ENCODE measurements around the gene TAOK1. TPM values are rescaled to one million over a fixed set of nuclear protein-coding genes. Genes with fewer than 3 reads are reported as not detected.

Gene TAOK1
- total and polyA plus RNA-seq, 2 of the 13 experiments (the other 11 are each of a cell fraction or from before 2014, with no cell fraction given) = 14.1 to 23.0 TPM

DNA sequence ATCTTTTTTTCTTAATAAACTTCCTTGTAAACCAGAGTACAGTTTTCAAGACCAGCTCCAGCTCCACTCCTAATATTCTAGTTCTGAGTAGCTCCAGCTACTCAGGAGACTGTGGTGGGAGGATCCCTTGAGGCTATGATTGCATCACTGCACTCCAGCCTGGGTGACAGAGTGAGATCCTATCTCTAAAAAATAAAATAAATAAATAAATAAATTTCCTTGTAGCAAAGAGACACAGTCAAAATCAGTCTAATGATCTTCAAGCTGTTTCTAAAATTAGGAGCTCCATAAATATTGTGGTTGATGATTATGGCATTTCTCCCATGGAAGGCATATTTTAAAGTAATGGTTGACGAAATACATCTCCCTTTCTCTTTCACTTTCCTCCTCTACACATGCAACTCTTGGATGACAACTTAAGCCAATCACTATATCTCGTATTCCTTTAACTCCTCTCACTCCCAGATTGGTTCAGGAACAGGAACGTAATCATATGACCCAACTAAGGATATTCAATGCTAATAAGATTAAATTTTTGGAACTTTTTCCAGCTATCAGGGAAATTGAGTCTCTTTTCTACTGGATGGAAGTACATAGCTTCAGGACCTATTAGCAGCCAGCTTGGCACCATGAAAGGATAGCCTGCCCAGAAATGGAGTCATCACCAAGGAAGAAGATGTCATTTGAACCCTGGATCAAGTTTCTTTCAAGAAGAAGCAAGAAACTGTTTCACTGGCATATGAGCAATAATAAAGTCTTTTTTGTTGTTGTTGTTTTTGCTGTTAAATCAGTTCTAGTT is 42.1 kb upstream of the TAOK1 start:
- no TSS peak for BruUV-seq (replicated peaks)
- no peaks in the 10 kb centered on the region for H3K79me2 ChIP-seq (ENCODE audit: insufficient read depth, low read length)
- H3K4me1 ChIP-seq (ENCODE audit: insufficient read depth, low read length) = no peaks in the 10 kb centered on the region
- POLR2A ChIA-PET = no interaction called here
- H3K27me3 ChIP-seq (ENCODE audit: control insufficient read depth in 1 of 2, insufficient read depth in 2 of 2, low read length in 2 of 2) = no peaks in the 10 kb centered on the region; a peak in 1 of 5 replicates
- intact Hi-C loops (cut with micrococcal nuclease; ENCODE audit: unreplicated experiment) (no loop called here), in situ Hi-C loops (cut with HindIII; ENCODE audit: extremely low pct_ligation_motif_present, low pct_unique_long_range_greater_than_20kb) (no loop called here)
- no peak overlapping the region for H3K9ac ChIP-seq (ENCODE audit: insufficient read depth, low read depth, low read length)
- no peak for DNase-seq (ENCODE audit: low spot score)
- H3K27ac ChIP-seq (ENCODE audit: extremely low read length, insufficient read depth, low read length) = no peak overlapping the region
- H3K4me2 ChIP-seq (ENCODE audit: low read depth, low read length) = no peak overlapping the region
- no peaks in the 10 kb centered on the region for H3K9me3 ChIP-seq (ENCODE audit: low read length)
- no peak for FAIRE-seq
- no peak for ATAC-seq
- H3K4me3 ChIP-seq (replicated peaks in 1 of 3; ENCODE audit: insufficient read depth in 1 of 3, low read depth in 2 of 3, low read length in 3 of 3) = no peak overlapping the region
- H2AFZ ChIP-seq (ENCODE audit: low read length) = no peak overlapping the region
- H3K36me3 ChIP-seq (replicated peaks in 1 of 2; ENCODE audit: control insufficient read depth in 1 of 2, insufficient read depth in 2 of 2, low read length in 2 of 2) = no peaks in the 10 kb centered on the region
- H4K20me1 ChIP-seq (ENCODE audit: insufficient read depth, low read length) = no peaks in the 10 kb centered on the region
- CTCF ChIA-PET (ENCODE audit: low intra/inter-chr PET ratio, low total read pairs) = no interaction called here
- TF ChIP-seq ZNF564 (CRISPR knock-in tag; IDR thresholded peaks at IDR 0.05) (no peak), REL (CRISPR knock-in tag; conservative IDR thresholded peaks at IDR 0.05) (no peak), SSRP1 (CRISPR knock-in tag; IDR thresholded peaks at IDR 0.05) (no peak), ZNF713 (CRISPR knock-in tag; IDR thresholded peaks at IDR 0.05) (no peak), ZNF275 (CRISPR knock-in tag; IDR thresholded peaks at IDR 0.05; ENCODE audit: borderline replicate concordance) (no peak), ZNF543 (CRISPR knock-in tag; IDR thresholded peaks at IDR 0.05) (no peak), MEF2D (CRISPR knock-in tag; IDR thresholded peaks at IDR 0.05) (no peak), ZNF484 (CRISPR knock-in tag; IDR thresholded peaks at IDR 0.05; ENCODE audit: borderline replicate concordance, low read depth) (no peak), ZNF264 (CRISPR knock-in tag; IDR thresholded peaks at IDR 0.05) (no peak), LCORL (IDR thresholded peaks at IDR 0.05) (no peak), LCORL (CRISPR knock-in tag; IDR thresholded peaks at IDR 0.05) (no peak)
- TF ChIP-seq, protein P1, sequence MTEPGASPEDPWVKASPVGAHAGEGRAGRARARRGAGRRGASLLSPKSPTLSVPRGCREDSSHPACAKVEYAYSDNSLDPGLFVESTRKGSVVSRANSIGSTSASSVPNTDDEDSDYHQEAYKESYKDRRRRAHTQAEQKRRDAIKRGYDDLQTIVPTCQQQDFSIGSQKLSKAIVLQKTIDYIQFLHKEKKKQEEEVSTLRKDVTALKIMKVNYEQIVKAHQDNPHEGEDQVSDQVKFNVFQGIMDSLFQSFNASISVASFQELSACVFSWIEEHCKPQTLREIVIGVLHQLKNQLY (CRISPR knock-in tag; IDR thresholded peaks at IDR 0.05) = no peak
- 78% methylated on average over 3 of the region's 3 CpGs for WGBS (ENCODE audit: low lambda C conversion rate)

Data from HepG2 (cell line).